ENCODE measurements around the gene SRPRB.

- TF ChIP-seq CTCF (conservative IDR thresholded peaks at IDR 0.05 in 1 of 2, IDR thresholded peaks at IDR 0.05 in 1 of 2; ENCODE audit: extremely low read depth in 1 of 2, insufficient read depth in 1 of 2, low read depth in 1 of 2, low read length in 2 of 2) (no peak), EZH2 (IDR thresholded peaks at IDR 0.05; ENCODE audit: borderline replicate concordance, low read length) (no peak)
Observed at GRCh38 chr3:133833880-133834620, 28.4 kb downstream of the SRPRB start.

Data from mammary epithelial cell (primary cell).